HepG2 (cell line): ENCODE data around the gene SLC2A4. TPM values are rescaled to one million over a fixed set of nuclear protein-coding genes. Genes with fewer than 3 reads are reported as not detected.

Experiments used
- CENPT ChIP-seq: sonication (generic); formaldehyde crosslinking; IDR thresholded peaks from 2 replicates; pipeline ENCODE4 v1.8.0; 2022; ENCODE audit warnings: low read depth, mild to moderate bottlenecking, moderate library complexity, missing genetic modification reagents
- FOXA1 ChIP-seq, 2 experiments: fragments of 450-650 bp in 1 of 2; sonication (generic) in 1 of 2; formaldehyde crosslinking in 1 of 2; IDR thresholded peaks; 2 replicates each; pipeline versions ENCODE4 v1.4.0 to v1.6.1; 2016 to 2020; ENCODE audit warnings: missing genetic modification reagents in 1 of 2
- HDAC6 ChIP-seq: fragments of 200-600 bp; sonication (generic); IDR thresholded peaks from 2 replicates; pipeline ENCODE4 v1.7.0; 2017; ENCODE audit warnings: mild to moderate bottlenecking, antibody characterized with exemption, low read length, low read depth
- KLF12 ChIP-seq: sonication (generic); formaldehyde crosslinking; IDR thresholded peaks from 2 replicates; pipeline ENCODE4 v1.4.0; 2020; ENCODE audit warnings: missing genetic modification reagents, borderline replicate concordance
- MAFK ChIP-seq, 2 experiments: IDR thresholded peaks in 1 of 2; conservative IDR thresholded peaks in 1 of 2; 2 replicates each; pipeline ENCODE4 v1.6.1; 2011; ENCODE audit warnings: improper control_type of control experiment in 2 of 2, low read length in 2 of 2
- PHB2 ChIP-seq: fragments of 450-650 bp; IDR thresholded peaks from 2 replicates; pipeline ENCODE4 v1.6.1; 2018; ENCODE audit not compliant: partially characterized antibody
- ZNF333 ChIP-seq: sonication (generic); formaldehyde crosslinking; IDR thresholded peaks from 2 replicates; pipeline ENCODE4 v1.4.0; 2020; ENCODE audit warnings: mild to moderate bottlenecking, missing genetic modification reagents, borderline replicate concordance
- ZNF350 ChIP-seq: sonication (generic); formaldehyde crosslinking; IDR thresholded peaks from 2 replicates; pipeline ENCODE4 v1.4.0; 2020; ENCODE audit warnings: mild to moderate bottlenecking, low read depth, missing genetic modification reagents, borderline replicate concordance
- polyA plus RNA-seq, 8 experiments: library from polyadenylated mRNA; depleted of rRNA in 3 of 8; stranded (reverse) in 7 of 8; unstranded in 1 of 8; fragments of >200 nt; fragmentation: Illumina TruSeq in 4 of 8; extraction: Trizol in 4 of 8; gene quantifications; 2 replicates each; pipeline versions ENCODE4 v1.2.1 to v1.2.3, GENCODE V29; 2011 to 2016; ENCODE audit warnings: low read depth in 4 of 8, missing spikeins in 1 of 8, mixed read lengths in 1 of 8; ENCODE audit not compliant: insufficient read depth in 1 of 8
- total RNA-seq, 5 experiments: library from RNA; depleted of rRNA; stranded (reverse); fragments of >200 nt; fragmentation: Illumina TruSeq; extraction: Trizol; gene quantifications; 2 replicates each; pipeline ENCODE4 v1.2.3, GENCODE V29; 2016; ENCODE audit warnings: low read depth in 1 of 5
- TF ChIP-seq, protein P1 (sequence below): sonication (generic); formaldehyde crosslinking; conservative IDR thresholded peaks from 2 replicates; pipeline ENCODE4 v1.5.0; 2020; ENCODE audit warnings: missing genetic modification reagents
- TF ChIP-seq, protein P2 (sequence below): sonication (generic); formaldehyde crosslinking; IDR thresholded peaks from 2 replicates; pipeline ENCODE4; 2020; ENCODE audit warnings: missing genetic modification reagents, mild to moderate bottlenecking, borderline replicate concordance
- TF ChIP-seq, protein P3 (sequence below): sonication (generic); formaldehyde crosslinking; IDR thresholded peaks from 2 replicates; pipeline ENCODE4 v1.4.0; 2020; ENCODE audit warnings: missing genetic modification reagents, borderline replicate concordance
- TF ChIP-seq, protein P4 (sequence below): sonication (generic); formaldehyde crosslinking; conservative IDR thresholded peaks from 2 replicates; pipeline ENCODE4 v1.4.0; 2020; ENCODE audit warnings: missing genetic modification reagents
- TF ChIP-seq, protein P5 (sequence below): sonication (generic); formaldehyde crosslinking; conservative IDR thresholded peaks from 2 replicates; pipeline ENCODE4 v1.8.0; 2022; ENCODE audit warnings: mild to moderate bottlenecking, moderate library complexity, missing genetic modification reagents

Gene SLC2A4
- total and polyA plus RNA-seq, 2 of the 13 experiments (the other 11 are each of a cell fraction or from before 2014, with no cell fraction given): 4.9 to 5.8 TPM

DNA sequence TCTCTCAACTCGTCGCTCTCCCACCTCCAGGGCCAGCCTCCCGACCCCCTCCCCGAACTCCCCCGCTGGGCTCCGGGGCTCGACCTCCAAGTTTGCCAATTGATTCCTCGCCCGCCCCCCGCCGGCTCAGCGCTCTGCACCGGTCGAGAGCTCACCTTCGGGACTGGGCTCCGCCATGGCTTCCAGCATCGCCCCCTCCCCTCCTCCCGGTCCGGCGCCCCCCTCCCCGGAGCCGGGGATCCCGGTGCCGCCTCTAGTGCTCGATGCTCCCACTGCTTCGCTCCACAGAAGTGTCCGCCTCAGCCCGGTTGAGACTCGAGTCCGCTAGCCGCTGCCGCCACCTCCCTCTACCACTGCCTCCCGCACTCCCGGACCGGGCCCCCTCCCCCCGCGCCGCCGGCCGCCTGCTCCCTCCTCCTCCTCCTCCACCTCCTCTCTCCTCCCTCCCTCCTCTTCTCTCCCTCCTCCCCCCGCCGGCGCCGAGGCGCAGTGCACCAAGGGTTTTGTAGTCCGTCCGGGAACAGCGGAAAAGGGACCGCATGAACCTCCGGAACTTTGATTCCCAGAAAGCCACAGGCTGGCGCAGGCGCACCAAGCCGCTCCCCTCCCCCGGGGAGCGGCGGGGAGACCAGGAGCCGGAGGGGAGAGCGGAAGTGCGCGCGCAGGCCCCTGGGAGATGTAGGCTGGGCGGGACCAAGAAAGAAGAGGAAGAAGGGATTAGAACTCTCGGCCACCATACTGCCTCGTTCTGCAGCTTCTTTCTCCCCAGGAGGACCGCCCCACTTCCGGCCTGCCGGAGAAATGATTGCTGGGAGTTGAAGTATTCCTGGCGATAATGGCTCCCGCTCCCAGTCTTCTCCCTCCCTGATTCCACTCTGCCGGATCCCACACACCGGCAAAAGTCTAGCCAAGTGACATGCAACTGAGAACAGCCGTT lies 42.2 kb upstream of the SLC2A4 start, which contains the start of gene PHF23 (continued):
- TF ChIP-seq ZNF350: peak; percentile 67; the same call in 1 of the 2 replicates
- no peak for TF ChIP-seq MAFK (conservative IDR thresholded peaks at IDR 0.05 in 1 of 2, IDR thresholded peaks at IDR 0.05 in 1 of 2; ENCODE audit: low read length in 2 of 2)
- no peak for TF ChIP-seq FOXA1 (IDR thresholded peaks at IDR 0.05)
- TF ChIP-seq FOXA1 (CRISPR knock-in tag; IDR thresholded peaks at IDR 0.05): no peak
- TF ChIP-seq, protein P1, sequence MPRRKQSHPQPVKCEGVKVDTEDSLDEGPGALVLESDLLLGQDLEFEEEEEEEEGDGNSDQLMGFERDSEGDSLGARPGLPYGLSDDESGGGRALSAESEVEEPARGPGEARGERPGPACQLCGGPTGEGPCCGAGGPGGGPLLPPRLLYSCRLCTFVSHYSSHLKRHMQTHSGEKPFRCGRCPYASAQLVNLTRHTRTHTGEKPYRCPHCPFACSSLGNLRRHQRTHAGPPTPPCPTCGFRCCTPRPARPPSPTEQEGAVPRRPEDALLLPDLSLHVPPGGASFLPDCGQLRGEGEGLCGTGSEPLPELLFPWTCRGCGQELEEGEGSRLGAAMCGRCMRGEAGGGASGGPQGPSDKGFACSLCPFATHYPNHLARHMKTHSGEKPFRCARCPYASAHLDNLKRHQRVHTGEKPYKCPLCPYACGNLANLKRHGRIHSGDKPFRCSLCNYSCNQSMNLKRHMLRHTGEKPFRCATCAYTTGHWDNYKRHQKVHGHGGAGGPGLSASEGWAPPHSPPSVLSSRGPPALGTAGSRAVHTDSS (CRISPR knock-in tag): no peak
- TF ChIP-seq, protein P2, sequence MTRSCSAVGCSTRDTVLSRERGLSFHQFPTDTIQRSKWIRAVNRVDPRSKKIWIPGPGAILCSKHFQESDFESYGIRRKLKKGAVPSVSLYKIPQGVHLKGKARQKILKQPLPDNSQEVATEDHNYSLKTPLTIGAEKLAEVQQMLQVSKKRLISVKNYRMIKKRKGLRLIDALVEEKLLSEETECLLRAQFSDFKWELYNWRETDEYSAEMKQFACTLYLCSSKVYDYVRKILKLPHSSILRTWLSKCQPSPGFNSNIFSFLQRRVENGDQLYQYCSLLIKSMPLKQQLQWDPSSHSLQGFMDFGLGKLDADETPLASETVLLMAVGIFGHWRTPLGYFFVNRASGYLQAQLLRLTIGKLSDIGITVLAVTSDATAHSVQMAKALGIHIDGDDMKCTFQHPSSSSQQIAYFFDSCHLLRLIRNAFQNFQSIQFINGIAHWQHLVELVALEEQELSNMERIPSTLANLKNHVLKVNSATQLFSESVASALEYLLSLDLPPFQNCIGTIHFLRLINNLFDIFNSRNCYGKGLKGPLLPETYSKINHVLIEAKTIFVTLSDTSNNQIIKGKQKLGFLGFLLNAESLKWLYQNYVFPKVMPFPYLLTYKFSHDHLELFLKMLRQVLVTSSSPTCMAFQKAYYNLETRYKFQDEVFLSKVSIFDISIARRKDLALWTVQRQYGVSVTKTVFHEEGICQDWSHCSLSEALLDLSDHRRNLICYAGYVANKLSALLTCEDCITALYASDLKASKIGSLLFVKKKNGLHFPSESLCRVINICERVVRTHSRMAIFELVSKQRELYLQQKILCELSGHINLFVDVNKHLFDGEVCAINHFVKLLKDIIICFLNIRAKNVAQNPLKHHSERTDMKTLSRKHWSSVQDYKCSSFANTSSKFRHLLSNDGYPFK: peak; percentile 96
- TF ChIP-seq KLF12 (CRISPR knock-in tag): peak; percentile 43; the same call in 1 of the 2 replicates
- TF ChIP-seq, protein P3, sequence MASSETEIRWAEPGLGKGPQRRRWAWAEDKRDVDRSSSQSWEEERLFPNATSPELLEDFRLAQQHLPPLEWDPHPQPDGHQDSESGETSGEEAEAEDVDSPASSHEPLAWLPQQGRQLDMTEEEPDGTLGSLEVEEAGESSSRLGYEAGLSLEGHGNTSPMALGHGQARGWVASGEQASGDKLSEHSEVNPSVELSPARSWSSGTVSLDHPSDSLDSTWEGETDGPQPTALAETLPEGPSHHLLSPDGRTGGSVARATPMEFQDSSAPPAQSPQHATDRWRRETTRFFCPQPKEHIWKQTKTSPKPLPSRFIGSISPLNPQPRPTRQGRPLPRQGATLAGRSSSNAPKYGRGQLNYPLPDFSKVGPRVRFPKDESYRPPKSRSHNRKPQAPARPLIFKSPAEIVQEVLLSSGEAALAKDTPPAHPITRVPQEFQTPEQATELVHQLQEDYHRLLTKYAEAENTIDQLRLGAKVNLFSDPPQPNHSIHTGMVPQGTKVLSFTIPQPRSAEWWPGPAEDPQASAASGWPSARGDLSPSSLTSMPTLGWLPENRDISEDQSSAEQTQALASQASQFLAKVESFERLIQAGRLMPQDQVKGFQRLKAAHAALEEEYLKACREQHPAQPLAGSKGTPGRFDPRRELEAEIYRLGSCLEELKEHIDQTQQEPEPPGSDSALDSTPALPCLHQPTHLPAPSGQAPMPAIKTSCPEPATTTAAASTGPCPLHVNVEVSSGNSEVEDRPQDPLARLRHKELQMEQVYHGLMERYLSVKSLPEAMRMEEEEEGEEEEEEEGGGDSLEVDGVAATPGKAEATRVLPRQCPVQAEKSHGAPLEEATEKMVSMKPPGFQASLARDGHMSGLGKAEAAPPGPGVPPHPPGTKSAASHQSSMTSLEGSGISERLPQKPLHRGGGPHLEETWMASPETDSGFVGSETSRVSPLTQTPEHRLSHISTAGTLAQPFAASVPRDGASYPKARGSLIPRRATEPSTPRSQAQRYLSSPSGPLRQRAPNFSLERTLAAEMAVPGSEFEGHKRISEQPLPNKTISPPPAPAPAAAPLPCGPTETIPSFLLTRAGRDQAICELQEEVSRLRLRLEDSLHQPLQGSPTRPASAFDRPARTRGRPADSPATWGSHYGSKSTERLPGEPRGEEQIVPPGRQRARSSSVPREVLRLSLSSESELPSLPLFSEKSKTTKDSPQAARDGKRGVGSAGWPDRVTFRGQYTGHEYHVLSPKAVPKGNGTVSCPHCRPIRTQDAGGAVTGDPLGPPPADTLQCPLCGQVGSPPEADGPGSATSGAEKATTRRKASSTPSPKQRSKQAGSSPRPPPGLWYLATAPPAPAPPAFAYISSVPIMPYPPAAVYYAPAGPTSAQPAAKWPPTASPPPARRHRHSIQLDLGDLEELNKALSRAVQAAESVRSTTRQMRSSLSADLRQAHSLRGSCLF (CRISPR knock-in tag): no peak
- TF ChIP-seq HDAC6: no peak
- TF ChIP-seq ZNF333: peak; percentile 37; the same call in 1 of the 2 replicates
- TF ChIP-seq CENPT: no peak
- TF ChIP-seq PHB2: no peak
- TF ChIP-seq, protein P4, sequence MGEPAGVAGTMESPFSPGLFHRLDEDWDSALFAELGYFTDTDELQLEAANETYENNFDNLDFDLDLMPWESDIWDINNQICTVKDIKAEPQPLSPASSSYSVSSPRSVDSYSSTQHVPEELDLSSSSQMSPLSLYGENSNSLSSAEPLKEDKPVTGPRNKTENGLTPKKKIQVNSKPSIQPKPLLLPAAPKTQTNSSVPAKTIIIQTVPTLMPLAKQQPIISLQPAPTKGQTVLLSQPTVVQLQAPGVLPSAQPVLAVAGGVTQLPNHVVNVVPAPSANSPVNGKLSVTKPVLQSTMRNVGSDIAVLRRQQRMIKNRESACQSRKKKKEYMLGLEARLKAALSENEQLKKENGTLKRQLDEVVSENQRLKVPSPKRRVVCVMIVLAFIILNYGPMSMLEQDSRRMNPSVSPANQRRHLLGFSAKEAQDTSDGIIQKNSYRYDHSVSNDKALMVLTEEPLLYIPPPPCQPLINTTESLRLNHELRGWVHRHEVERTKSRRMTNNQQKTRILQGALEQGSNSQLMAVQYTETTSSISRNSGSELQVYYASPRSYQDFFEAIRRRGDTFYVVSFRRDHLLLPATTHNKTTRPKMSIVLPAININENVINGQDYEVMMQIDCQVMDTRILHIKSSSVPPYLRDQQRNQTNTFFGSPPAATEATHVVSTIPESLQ: no peak
- TF ChIP-seq, protein P5, sequence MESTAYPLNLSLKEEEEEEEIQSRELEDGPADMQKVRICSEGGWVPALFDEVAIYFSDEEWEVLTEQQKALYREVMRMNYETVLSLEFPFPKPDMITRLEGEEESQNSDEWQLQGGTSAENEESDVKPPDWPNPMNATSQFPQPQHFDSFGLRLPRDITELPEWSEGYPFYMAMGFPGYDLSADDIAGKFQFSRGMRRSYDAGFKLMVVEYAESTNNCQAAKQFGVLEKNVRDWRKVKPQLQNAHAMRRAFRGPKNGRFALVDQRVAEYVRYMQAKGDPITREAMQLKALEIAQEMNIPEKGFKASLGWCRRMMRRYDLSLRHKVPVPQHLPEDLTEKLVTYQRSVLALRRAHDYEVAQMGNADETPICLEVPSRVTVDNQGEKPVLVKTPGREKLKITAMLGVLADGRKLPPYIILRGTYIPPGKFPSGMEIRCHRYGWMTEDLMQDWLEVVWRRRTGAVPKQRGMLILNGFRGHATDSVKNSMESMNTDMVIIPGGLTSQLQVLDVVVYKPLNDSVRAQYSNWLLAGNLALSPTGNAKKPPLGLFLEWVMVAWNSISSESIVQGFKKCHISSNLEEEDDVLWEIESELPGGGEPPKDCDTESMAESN (CRISPR knock-in tag): peak; percentile 53
